DOHH2 (cell line): ENCODE measurements around the gene UPF2.

Experiments
- EZH2phosphoT487 ChIP-seq: fragments of 200-600 bp; sonication (generic); IDR thresholded peaks from 2 replicates; pipeline ENCODE4 v1.6.1; 2017; ENCODE audit warnings: borderline replicate concordance, mild to moderate bottlenecking, antibody characterized with exemption, low read length, moderate library complexity, mixed read lengths
- TF ChIP-seq, protein P1 (sequence below): fragments of 200-600 bp; sonication (generic); IDR thresholded peaks from one replicate; pipeline ENCODE4 v1.5.1; 2014; ENCODE audit warnings: antibody characterized with exemption, mild to moderate bottlenecking, low read depth, low read length; ENCODE audit not compliant: poor library complexity, severe bottlenecking

DNA sequence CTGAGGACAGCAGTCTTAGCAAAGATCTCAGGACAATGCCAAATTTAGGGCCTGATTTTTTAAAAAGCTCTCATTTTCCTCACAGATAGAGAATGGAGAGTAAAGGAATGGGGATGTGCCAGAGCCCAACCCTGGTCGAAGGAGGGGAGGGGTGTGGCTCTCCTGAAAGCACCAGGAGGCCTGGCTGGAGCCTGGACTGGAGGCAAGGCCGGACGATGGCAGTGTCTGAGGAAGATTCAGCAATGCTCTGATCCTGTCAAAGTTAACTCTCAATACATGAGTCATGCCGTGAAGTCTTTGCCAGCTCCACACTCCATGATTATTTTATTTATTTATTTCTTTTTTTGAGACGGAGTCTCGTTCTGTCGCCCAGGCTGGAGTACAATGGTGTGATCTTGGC is 108.3 kb downstream of the UPF2 start:
- TF ChIP-seq, protein P1, sequence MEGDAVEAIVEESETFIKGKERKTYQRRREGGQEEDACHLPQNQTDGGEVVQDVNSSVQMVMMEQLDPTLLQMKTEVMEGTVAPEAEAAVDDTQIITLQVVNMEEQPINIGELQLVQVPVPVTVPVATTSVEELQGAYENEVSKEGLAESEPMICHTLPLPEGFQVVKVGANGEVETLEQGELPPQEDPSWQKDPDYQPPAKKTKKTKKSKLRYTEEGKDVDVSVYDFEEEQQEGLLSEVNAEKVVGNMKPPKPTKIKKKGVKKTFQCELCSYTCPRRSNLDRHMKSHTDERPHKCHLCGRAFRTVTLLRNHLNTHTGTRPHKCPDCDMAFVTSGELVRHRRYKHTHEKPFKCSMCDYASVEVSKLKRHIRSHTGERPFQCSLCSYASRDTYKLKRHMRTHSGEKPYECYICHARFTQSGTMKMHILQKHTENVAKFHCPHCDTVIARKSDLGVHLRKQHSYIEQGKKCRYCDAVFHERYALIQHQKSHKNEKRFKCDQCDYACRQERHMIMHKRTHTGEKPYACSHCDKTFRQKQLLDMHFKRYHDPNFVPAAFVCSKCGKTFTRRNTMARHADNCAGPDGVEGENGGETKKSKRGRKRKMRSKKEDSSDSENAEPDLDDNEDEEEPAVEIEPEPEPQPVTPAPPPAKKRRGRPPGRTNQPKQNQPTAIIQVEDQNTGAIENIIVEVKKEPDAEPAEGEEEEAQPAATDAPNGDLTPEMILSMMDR: no peak
- no peak for TF ChIP-seq EZH2phosphoT487
